ENCODE results near the gene CNTLN. TPM values are rescaled to one million over a fixed set of nuclear protein-coding genes. Genes with fewer than 3 reads are reported as not detected.

CNTLN gene
- total RNA-seq, 4 donors from 2014 or later = 3.0 to 7.6 (median 3.7) TPM

GRCh38 chr9:17403539-17403938, 268.7 kb downstream of the CNTLN start:
- 99% methylated on average over 6 of the region's 6 CpGs for WGBS
- no peak for DNase-seq (ENCODE audit: low spot score in 2 of 2)

GRCh38 chr9:17414986-17415385, 280.1 kb downstream of the CNTLN start:
- no peak overlapping the region for H3K27ac ChIP-seq
- no peaks in the 10 kb centered on the region for H3K4me1 ChIP-seq
- H3K27me3 ChIP-seq = no peaks in the 10 kb centered on the region
- no peaks in the 10 kb centered on the region for H3K36me3 ChIP-seq
- no peak for TF ChIP-seq EP300 (IDR thresholded peaks at IDR 0.05)
- TF ChIP-seq POLR2AphosphoS5 (IDR thresholded peaks at IDR 0.05) = no peak
- TF ChIP-seq CTCF (IDR thresholded peaks at IDR 0.05) = no peak
- TF ChIP-seq POLR2A (IDR thresholded peaks at IDR 0.05) = no peak
- H3K4me3 ChIP-seq = no peak overlapping the region
- WGBS = 80% methylated on average over 3 of the region's 3 CpGs
- no peaks in the 10 kb centered on the region for H3K9me3 ChIP-seq
- DNase-seq (ENCODE audit: low spot score in 2 of 2) = no peak

More at GRCh38 chr9:17403539-17403938, 268.7 kb downstream of the CNTLN start:
- no peaks in the 10 kb centered on the region for H3K9me3 ChIP-seq
- no peaks in the 10 kb centered on the region for H3K4me1 ChIP-seq
- H3K27ac ChIP-seq = no peak overlapping the region
- H3K27me3 ChIP-seq = no peaks in the 10 kb centered on the region
- no peak for TF ChIP-seq POLR2A (IDR thresholded peaks at IDR 0.05)
- TF ChIP-seq CTCF (IDR thresholded peaks at IDR 0.05) = no peak
- TF ChIP-seq POLR2AphosphoS5 (IDR thresholded peaks at IDR 0.05) = no peak
- TF ChIP-seq EP300 (IDR thresholded peaks at IDR 0.05) = no peak
- H3K36me3 ChIP-seq = no peaks in the 10 kb centered on the region
- no peak overlapping the region for H3K4me3 ChIP-seq

DNA sequence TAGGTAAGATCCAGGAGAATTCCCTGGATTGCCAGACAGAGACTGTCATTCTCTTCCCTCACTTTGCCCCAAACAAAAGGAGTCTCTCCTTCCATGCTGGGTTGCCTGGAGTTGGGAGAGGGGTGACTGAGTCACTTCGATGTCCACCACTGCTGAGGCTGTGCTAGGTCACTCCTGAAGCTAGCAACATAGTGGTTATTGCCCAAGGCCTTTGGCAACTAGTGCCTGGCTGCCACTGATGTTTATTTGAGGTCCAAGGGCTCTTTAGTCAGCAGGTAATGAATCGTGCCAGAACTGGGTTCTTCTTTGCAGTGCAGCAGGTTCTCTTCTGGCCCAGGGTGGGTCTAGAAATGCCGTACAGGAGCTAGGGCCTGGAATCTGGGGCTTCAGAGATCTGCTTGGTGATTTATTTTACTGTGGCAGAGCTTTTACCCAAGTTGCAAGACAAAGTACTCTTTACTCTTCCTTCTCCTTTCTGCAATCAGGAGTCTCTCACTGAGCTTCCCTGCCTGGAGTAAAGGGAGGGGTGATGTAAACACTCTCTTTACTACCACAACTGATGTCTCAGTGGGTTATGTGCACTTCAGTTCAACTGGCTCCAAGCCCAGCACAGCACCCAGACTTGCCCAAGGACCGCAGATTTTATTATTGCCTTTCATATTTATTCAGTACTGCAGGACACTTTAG, 288.3 kb downstream of the CNTLN start:
- TF ChIP-seq POLR2AphosphoS5 (IDR thresholded peaks at IDR 0.05) (no peak), POLR2A (IDR thresholded peaks at IDR 0.05) (no peak), EP300 (IDR thresholded peaks at IDR 0.05) (no peak), CTCF (IDR thresholded peaks at IDR 0.05) (no peak)
- Histone ChIP-seq H3K4me3 (no peak overlapping the region), H3K27ac (no peak overlapping the region), H3K9me3 (no peaks in the 10 kb centered on the region), H3K27me3 (no peaks in the 10 kb centered on the region), H3K4me1 (no peaks in the 10 kb centered on the region), H3K36me3 (peaks cover 7% of the 10 kb centered on the region)
- 79% methylated on average over 3 of the region's 4 CpGs for WGBS
- DNase-seq (ENCODE audit: low spot score in 2 of 2) = no peak

- H3K4me1 ChIP-seq = no peaks in the 10 kb centered on the region
- no peak overlapping the region for H3K4me3 ChIP-seq
- H3K36me3 ChIP-seq = peaks cover 7% of the 10 kb centered on the region
- no peaks in the 10 kb centered on the region for H3K27me3 ChIP-seq
- no peak for DNase-seq (ENCODE audit: low spot score in 2 of 2)
- H3K27ac ChIP-seq = no peak overlapping the region
- no peak for TF ChIP-seq POLR2A (IDR thresholded peaks at IDR 0.05)
- no peak for TF ChIP-seq EP300 (IDR thresholded peaks at IDR 0.05)
- no peak for TF ChIP-seq CTCF (IDR thresholded peaks at IDR 0.05)
- no peak for TF ChIP-seq POLR2AphosphoS5 (IDR thresholded peaks at IDR 0.05)
- H3K9me3 ChIP-seq = no peaks in the 10 kb centered on the region
- 95% methylated on average over 4 of the region's 4 CpGs for WGBS
These were observed 288.8 kb downstream of the CNTLN start for GRCh38 chr9:17423681-17424011.

GRCh38 chr9:17425384-17425783, 290.5 kb downstream of the CNTLN start:
- H3K27ac ChIP-seq = no peak overlapping the region
- H3K9me3 ChIP-seq = no peaks in the 10 kb centered on the region
- peaks cover 7% of the 10 kb centered on the region for H3K36me3 ChIP-seq
- TF ChIP-seq POLR2AphosphoS5 (IDR thresholded peaks at IDR 0.05) (no peak), POLR2A (IDR thresholded peaks at IDR 0.05) (no peak), EP300 (IDR thresholded peaks at IDR 0.05) (no peak), CTCF (IDR thresholded peaks at IDR 0.05) (no peak)
- no peak for DNase-seq (ENCODE audit: low spot score in 2 of 2)
- WGBS = 84% methylated on average over 2 of the region's 2 CpGs
- no peaks in the 10 kb centered on the region for H3K27me3 ChIP-seq
- no peaks in the 10 kb centered on the region for H3K4me1 ChIP-seq
- no peak overlapping the region for H3K4me3 ChIP-seq

Data from suprapubic skin (tissue), 4 donors.